NCI-H2171 (cell line): ENCODE results near the gene CDH4.

Experiments
- DNase-seq: peaks from one replicate; lab custom pipeline; 2025; lab: John Stamatoyannopoulos, UW

The CDH4 gene

DNA sequence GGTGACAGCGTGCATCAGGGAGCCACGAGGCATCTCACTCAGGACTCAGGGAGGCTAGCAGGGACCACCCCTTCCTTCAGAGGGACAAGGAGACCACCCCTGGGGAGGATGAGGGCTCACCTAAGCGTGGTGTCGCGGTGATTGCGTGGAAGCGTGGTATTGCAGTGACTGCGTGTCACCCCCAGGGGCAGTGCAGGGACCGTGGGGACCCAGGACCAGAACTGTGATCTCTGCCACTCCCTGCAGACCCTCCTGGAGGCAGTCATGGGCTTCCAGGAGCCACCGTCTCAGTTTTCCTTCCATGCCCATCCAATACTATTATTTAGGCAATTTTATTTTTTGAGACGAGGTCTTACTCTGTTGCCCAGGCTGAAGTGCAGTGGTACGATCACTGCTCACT, 666.5 kb downstream of the CDH4 start:
- DNase-seq = no peak

DNA sequence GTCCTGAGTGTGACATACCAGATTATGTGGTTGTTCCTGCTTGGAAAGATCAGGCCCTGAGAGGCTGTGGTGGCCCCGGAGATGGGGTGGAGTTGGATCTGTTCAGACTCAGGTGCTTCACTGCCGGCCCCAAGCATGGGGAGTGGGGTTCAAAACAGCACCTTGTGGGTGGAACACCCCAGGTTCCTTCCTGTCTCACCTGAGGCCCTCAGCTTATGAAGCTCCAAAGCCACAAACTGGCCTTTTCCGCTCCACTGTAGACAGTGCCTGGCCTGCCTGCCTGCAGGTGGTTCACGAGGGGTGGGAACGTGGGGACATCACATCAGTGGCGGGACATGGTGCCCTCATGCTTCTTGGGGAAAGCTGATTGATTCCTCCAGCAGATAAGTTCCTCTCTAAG, 667.2 kb downstream of the CDH4 start:
- DNase-seq = no peak

DNA sequence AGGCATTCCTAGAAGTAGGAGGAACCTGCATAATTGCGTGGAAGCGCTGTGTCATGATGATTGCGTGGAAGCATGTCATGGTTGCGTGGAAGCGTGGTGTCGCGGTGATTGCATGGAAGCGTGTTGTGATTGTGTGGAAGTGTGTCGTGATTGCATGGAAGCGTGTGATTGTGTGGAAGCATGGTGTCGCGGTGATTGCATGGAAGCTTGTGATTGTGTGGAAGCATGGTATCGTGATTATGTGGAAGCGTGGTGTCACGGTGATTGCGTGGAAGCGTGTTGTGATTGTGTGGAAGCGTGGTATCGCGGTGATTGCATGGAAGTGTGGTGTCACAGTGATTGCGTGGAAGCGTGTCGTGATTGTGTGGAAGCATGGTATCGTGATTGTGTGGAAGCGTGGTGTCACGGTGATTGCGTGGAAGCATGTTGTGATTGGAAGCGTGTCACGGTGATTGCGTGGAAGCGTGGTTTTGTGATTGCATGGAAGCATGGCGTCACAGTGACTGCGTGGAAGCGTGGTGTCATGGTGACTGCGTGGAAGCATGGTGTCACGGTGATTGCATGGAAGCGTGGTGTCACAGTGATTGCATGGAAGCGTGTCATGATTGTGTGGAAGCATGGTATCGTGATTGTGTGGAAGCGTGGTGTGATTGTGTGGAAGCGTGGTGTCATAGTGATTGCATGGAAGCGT, 667.8 kb downstream of the CDH4 start:
- DNase-seq = no peak

DNA sequence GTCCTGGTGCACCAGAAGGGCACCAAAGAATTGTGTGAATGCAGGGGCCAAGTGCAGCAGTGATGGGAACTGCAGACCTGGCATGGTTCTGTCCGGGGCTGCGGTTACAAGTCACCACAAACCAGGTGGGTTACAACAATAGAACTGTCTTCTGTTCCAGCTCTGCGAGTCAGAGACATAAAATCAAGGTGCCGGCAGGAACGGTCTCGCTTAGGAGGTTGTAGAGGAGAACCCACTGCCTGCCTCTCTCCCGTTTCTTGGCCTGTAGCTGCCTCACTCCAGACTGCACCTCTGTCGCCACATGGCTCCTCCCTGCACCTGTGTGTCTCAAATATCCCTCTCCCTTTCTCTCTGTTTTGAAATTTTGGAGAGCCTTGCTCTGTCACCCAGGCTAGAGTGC, 670.4 kb downstream of the CDH4 start:
- no peak for DNase-seq

DNA sequence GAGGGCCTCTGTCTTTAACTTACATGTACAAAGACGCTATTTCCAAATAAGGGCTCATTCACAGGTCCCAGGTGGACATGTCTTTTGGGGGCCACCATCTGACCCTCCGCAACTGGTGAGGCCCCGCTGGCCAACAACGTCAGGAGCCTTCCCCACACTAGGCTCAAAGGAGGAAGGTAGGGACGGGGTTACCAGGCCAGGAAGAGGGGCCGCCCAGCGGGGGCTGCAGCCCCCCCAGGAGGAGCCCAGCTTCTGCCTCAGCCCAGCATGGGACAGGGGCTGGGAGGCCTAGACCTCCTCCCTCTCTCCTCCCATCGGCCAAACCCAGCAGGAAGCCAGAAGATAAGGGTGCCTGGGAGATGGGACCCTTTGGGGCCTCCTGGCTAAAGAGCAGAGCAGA, 670.9 kb downstream of the CDH4 start:
- DNase-seq = no peak

DNA sequence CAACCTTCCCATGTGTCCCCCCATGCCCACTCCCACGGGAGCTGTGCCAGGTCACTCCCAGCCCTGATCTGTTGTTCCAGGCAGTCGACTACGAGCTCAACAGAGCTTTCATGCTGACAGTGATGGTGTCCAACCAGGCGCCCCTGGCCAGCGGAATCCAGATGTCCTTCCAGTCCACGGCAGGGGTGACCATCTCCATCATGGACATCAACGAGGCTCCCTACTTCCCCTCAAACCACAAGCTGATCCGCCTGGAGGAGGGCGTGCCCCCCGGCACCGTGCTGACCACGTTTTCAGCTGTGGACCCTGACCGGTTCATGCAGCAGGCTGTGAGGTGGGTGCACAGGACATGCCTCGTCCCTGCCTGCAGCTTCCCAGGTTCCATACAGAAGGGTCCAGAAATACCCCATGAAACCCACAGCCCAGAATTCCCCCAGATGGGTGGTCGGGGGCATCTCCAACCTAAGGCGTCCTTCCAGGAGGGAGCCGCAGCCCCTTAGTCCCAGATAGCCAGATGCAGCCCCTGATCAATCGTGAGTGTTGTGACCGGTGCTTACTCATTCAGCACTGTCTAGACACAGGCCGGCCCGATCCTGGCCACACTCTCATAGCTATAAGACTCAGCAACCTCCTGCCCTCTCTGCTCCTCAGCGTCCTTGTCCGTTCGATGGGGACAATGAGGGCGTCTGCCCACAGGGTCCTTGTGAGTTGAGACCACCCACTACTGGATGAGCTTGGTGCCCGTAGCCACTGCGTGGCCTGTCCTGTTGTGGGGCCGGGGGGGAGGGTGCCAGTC, 671.5 kb downstream of the CDH4 start:
- DNase-seq = no peak

DNA sequence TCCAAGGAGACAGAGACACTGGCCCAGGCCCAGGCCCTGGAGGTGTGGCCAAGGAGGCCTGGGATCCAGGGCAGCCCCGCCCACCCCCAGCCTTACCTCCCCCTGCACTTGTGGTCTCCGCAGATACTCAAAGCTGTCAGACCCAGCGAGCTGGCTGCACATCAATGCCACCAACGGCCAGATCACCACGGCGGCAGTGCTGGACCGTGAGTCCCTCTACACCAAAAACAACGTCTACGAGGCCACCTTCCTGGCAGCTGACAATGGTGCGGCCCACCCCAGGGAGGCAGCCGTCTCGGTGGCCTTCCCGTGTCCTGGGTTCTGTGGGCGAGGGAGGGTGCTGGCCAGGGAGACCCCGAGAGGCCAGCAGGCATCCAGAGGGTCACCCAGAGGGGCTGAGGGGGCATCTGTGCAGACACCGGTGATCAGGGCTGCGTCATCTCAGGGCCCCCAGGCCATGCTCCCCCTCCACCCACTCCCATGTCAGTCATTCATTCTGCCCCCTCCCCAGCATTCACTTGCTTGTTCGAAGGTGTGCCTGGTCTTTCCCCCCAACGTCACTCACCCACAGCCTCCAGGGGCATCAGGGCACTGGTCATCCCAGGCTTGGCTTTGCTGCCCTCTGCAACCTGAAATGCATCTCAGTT, 672.3 kb downstream of the CDH4 start:
- DNase-seq = no peak

DNA sequence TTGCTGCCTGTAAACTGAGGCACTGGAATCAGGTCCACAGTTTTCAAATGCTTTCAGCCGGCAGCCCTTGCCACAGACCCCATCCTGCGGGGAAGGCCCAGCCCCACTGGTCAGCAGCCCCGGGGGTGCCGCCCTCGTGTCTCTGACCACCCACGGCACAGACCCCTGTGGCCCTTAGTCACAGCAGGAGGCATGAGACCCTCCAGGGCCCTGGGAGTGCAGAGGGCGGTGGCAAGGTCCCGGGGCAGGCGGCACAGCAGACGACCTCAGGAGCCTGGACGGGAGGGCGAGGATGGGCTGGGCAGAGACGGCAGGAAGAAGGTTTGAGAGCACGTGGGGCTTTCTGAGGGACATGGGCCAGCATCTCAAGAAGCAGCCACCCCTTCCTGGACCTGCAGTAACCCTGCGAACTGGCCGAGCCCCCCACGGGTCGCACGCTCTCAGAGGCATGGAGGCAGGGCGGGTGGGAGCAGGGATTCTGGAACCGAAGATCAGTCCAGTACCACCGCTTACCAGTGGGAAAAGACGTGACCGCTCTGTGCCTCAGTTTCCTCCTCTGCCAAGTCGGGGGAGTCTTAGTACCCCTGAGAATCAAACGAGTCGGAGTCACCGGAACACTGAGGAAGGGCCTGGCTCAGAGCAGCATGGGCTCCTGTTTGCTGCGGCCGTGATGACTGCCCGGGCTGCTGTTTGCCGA, 672.9 kb downstream of the CDH4 start:
- DNase-seq = no peak

DNA sequence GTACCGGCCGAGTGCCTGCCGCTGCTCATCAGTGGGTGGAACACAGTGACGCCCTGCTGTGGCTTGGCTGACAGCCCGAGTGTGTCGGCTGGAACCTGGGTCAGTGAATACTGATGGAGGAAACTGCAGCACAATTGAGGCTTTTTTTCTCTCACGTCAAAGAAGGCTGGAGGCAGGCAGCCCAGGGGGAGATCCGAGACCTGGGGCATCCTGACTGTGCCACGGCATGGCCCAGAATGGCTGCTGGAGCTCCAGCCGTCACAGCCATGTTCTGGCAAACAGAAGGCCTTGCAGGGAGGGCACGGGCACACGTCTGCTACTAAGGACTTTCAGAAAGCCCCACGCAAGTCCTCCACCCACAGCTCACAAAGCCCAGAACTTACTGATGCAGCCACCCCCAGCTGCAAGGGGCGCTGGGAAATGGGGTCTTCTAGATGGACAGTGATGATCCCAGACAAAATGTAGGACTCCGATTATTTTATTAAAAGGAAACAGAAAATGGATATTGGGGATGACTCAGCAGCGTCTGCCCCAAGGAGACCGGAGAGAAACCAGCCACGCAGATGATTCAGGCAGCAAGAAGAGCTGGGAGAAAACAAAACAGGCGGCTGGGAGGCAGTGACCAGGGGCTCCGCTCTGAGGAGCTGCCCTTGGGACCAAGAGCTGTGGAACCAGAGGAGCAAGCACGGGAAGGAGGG, 673.6 kb downstream of the CDH4 start:
- no peak for DNase-seq

DNA sequence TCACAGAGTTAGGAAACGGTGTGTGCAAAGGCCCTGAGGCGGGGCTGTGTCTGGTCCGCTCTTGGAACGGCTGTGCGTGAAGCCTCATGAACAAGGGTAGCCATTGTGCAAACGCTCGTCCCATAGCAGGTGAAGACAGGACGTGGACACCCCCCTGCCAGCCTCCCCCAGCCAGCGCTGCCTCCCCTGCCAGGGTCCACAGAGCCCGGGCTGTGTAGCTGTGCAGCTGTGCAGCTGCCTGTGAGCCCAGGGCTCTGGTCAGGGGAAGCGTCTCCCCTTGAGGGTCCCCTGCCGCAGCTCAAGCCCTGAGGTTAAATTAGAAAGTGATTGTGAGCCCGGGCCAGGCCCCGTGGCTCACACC, 674.2 kb downstream of the CDH4 start:
- no peak for DNase-seq

DNA sequence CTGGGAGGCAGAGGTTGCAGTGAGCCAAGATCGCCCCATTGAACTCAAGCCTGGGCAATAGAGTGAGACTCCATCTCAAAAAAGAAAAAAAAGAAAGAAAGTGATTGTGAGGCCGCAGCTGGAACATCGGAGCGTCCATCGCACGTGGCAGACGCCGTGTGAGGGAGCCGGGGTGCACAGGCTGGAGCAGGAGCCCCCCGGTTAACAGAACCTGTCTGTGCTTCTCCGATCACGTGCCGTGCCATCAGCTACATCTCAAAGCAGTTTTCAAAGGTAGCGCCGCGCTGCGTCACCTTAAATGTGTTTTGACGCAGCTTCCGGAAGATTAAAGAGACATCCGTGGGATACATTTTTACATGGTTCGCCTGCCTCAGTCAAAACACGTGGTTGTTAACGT, 674.7 kb downstream of the CDH4 start:
- DNase-seq = no peak

DNA sequence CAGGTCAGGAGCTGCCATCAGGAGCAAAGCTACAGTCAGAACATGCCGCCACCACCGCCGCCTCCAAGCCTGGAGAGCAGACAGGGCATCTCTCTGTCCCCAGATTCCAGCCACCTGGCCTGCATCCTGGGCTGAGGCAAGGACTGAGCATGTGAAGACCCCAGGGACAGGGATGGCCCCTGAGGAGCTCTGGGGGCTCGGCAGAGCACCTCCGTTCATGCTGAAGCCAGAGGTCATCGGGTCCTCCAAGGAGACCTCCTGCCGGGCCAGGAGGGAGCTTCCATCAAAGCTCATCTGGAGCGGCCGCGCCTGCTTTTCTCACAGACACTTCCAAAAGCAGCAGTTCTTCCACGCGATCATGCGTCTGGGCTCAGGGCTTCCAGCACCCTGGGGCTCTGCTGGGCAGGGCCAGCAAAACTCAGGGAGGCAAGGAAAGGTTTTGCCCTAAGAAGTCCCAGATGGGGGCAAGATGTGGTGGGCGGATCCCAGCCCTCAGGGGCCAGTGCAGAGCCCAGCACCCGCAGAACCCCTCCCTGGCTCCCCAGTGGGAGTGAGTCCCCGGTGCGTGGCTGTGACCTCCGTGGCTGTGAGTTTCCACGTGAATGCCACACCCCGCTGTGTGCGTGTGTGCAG, 675.2 kb downstream of the CDH4 start:
- no peak for DNase-seq

DNA sequence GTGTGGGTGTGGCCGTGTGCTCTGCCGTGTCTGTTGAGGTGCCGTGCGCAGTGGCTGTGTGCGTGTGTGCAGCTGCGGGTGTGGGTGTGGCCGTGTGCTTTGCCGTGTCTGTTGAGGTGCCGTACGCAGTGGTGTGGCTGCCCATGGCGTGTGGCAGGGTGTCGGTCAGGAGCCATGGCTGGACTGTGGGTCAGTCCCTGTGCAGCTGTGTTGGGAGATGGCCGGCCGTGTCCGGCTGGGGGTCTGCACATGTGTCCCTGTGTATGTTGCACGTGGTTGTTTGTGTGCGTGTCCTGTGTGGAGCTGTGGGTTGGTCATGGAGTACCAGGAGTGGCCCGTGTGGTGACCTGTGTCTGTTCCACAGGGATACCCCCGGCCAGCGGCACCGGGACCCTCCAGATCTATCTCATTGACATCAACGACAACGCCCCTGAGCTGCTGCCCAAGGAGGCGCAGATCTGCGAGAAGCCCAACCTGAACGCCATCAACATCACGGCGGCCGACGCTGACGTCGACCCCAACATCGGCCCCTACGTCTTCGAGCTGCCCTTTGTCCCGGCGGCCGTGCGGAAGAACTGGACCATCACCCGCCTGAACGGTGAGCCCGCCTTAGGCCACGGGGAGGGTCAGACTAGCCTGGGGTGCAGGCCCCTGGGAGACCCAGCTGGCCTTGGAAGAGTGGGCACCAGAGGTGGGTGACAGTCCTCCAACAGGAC, 675.9 kb downstream of the CDH4 start:
- no peak for DNase-seq

DNA sequence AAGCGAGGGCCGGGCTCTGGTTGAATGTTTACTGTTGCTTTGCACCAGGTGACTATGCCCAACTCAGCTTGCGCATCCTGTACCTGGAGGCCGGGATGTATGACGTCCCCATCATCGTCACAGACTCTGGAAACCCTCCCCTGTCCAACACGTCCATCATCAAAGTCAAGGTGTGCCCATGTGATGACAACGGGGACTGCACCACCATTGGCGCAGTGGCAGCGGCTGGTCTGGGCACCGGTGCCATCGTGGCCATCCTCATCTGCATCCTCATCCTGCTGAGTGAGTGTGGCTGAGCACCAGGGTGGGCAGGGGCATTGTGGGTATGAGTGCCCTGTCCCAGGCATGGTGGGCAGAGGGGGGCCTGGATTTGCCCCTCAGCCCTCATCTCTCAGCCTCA, 677.5 kb downstream of the CDH4 start:
- DNase-seq = no peak

DNA sequence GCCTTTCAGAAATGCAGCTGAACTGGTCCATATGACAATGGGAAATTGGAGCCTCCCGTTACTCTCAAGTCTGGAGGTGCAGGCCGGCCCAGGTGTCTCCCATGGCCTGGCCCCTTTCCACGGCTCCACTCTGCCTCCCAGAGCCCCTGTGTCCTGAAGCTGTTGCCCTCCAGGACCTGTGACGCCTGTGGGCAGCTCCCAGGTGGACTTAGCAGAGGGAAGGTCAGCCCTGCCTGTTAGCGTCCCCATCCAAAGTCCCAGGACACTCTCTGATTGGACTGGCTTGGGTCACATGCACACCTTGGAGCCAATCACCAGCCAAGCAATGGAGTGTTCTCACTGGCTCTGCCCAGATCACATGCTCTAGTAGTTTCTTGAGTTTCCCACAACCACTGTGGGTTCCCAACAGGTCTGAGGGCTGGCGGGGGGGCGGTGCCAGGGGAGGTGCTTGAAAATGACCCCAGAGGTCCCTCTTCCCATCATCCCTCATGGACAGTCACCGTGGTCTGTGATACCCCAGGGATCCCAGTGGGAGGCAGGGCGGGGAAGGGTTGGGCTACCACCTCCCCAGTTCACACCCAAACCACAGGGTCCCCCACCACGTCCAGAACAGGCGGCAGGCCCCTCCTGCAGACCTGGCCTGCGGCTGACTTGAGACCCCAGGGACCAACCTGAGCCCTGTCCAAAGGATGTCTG, 678.1 kb downstream of the CDH4 start:
- no peak for DNase-seq

DNA sequence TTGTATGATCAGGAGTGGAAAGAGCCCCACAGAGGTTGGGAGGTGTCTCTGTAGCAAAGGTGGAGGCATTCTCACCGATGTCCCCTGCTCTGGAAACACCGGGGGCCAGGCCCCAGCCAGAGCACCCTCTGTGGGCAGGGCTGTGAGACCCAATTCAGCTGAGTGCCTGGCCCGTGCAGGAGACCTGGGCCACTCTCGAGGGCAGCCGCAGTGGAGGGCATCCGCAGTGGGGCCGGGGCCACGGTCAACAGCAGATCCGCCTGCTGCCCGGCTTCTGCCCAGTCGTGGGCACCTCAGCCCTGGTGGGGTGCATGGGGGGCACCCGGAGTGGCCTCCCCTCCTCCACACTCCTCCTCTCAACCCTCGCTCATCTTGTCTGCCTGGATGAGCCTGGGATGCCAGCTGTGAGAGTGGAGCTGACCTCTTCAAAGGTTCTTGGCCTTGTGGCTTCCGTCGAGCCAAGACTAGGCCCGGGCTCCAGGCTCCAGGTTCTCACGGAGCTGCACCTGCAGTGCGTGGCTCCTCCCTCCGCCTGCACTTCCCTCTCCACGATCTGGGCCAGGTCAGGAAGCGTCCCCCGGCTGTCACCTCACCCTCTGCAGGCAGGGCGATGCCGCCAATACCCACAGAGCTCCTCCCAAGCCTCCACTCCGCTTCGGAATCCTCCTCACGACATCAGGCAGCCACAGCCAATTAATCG, 678.9 kb downstream of the CDH4 start:
- no peak for DNase-seq

DNA sequence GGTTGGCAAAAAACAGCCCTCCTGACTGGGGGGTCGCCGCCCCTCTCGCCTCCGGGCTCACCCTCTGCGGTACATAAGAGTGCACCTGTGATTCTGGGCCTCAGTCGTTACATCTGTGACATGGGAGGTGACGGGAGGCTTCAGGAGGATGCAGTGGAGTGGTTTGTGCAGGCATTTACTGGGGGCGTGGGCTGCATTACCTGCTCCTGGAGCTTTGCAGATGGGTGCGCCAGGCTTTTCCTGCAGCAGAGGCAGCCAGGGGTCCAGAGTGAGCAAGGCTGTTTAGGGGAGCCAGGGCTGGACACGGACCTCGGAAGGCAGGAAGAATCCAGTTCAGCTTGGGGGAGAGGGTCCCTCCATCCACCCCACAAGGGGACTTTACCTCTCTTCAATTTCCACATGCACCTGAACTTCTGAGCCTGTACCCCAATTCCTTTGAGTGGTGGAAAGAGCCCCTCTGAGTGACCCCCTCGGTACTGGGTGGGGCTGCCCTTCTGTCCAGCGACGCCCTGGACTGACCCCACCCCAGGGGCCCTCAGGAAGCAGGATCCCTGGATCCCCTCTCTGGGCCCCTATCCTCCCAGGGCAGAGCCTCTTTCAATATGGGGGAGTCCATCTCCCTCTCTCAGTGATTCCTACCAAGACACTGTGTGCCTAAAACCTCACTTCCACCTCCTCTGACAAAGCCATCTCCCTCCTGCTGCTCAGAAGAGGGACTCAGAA, 679.6 kb downstream of the CDH4 start:
- DNase-seq = no peak

DNA sequence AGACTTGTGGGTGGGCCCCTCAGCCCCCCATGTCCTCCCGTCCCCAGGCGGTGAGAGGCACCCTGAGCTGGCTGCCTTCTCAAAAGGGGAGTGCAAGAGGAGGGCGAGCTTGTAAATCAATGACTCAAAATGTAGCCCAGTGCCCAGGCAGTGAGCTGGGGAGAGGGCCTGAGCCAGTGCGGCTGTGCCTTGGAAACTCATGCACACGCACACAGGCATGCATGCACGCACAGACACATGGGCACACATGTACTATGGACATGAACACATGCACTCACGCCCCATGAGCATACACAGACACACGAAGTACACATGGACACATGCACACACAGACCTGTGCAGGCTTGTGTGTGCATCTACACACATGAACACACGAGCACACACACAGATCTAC, 680.1 kb downstream of the CDH4 start:
- no peak for DNase-seq
